Colon (tissue), 2 donors: ENCODE data around the gene ZNF100.
"Not testable (repeated sequence)": the region's sequence is repeated elsewhere in the genome, so short reads cannot be mapped to it uniquely, and the experiment has no call there.

Experiments
- FAIRE-seq: peaks from 2 replicates; lab custom pipeline; 2012; peaks lifted over from hg19 to GRCh38; lab: Jason Lieb, UNC
- donor health status: control.
- donor health status: control.

Gene ZNF100

GRCh38 chr19:21767065-21767800 is at the start of gene ZNF100:
Gene ZNF100, minus strand, starts transcription at chr19:21767579. Its CDS starts 150 bp downstream, at chr19:21767429.
- no peak for FAIRE-seq

- FAIRE-seq: no peak
These were observed 45.1 kb upstream of the ZNF100 start for GRCh38 chr19:21812448-21812847.

GRCh38 chr19:21808400-21809000 is 41.1 kb upstream of the ZNF100 start:
- FAIRE-seq: not testable (repeated sequence)

GRCh38 chr19:21789466-21790085 is 22.2 kb upstream of the ZNF100 start:
- no peak for FAIRE-seq

- FAIRE-seq: no peak
These were observed 19.6 kb upstream of the ZNF100 start for GRCh38 chr19:21786936-21787335.

- FAIRE-seq: not testable (repeated sequence)
These were observed 8.4 kb upstream of the ZNF100 start for GRCh38 chr19:21775792-21776191.

- not testable (repeated sequence) for FAIRE-seq
These were observed 694 bp downstream of the ZNF100 start for GRCh38 chr19:21766705-21767064.

- FAIRE-seq: no peak
These were observed 2.2 kb downstream of the ZNF100 start for GRCh38 chr19:21765151-21765550.

- FAIRE-seq: not testable (repeated sequence)
These were observed 5.8 kb downstream of the ZNF100 start for GRCh38 chr19:21761547-21761946.

GRCh38 chr19:21758296-21758695 is 9.1 kb downstream of the ZNF100 start:
- no peak for FAIRE-seq

- FAIRE-seq: not testable (repeated sequence)
These were observed 11.8 kb downstream of the ZNF100 start for GRCh38 chr19:21755555-21755954.

- no peak for FAIRE-seq
These were observed 16.0 kb downstream of the ZNF100 start for GRCh38 chr19:21751384-21751783.

- FAIRE-seq: no peak
These were observed 16.7 kb downstream of the ZNF100 start for GRCh38 chr19:21750586-21751128.

GRCh38 chr19:21749090-21749489 is 18.3 kb downstream of the ZNF100 start:
- no peak for FAIRE-seq

- FAIRE-seq: no peak
These were observed 19.3 kb downstream of the ZNF100 start for GRCh38 chr19:21748088-21748487.

- FAIRE-seq: no peak
These were observed 26.8 kb downstream of the ZNF100 start for GRCh38 chr19:21740559-21740958.

GRCh38 chr19:21726942-21727747 is 40.2 kb downstream of the ZNF100 start:
- not testable (repeated sequence) for FAIRE-seq

GRCh38 chr19:21713761-21714160 is 53.6 kb downstream of the ZNF100 start:
- no peak for FAIRE-seq

- FAIRE-seq: no peak
These were observed 57.9 kb downstream of the ZNF100 start for GRCh38 chr19:21709464-21709863.

GRCh38 chr19:21707878-21708277 is 59.5 kb downstream of the ZNF100 start:
- FAIRE-seq: not testable (repeated sequence)

- FAIRE-seq: no peak
These were observed 60.3 kb downstream of the ZNF100 start for GRCh38 chr19:21707065-21707464.

- no peak for FAIRE-seq
These were observed 62.0 kb downstream of the ZNF100 start for GRCh38 chr19:21705393-21705792.
